SH-SY5Y (cell line): Measurements from ENCODE around the gene PYGB.

Experiments used
- GATA2 ChIP-seq: IDR thresholded peaks from 2 replicates; pipeline ENCODE4 v1.6.1; 2011; ENCODE audit warnings: mild to moderate bottlenecking, low read depth, low read length
- GATA3 ChIP-seq: IDR thresholded peaks from 2 replicates; pipeline ENCODE4 v1.6.1; 2011; ENCODE audit warnings: low read depth, mild to moderate bottlenecking, low read length, moderate library complexity

DNA sequence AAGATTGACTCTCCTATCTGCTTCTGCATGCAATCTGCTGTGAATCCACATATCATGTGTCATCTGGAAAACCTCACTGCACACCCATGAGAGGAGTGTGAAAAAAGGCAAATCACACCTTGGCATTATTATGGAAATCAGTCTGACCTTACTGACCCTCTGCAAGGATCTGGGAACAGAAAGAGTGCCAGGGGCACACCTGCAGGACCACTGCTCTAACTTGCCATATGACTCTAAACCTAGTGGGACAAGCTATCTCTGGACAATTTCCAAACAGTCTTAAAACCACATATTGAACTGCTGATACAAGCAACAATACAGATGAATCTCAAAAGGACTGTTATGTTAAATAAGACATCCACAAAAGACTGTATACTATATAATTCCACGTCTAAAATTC, 92.5 kb downstream of the PYGB start:
- TF ChIP-seq GATA2 (no peak), GATA3 (no peak)
